ENCODE data around the gene KIAA1549. TPM values are rescaled to one million over a fixed set of nuclear protein-coding genes. Genes with fewer than 3 reads are reported as not detected.

The KIAA1549 gene
- total RNA-seq, 1 experiment from 2014 or later, result 14.1 TPM

DNA sequence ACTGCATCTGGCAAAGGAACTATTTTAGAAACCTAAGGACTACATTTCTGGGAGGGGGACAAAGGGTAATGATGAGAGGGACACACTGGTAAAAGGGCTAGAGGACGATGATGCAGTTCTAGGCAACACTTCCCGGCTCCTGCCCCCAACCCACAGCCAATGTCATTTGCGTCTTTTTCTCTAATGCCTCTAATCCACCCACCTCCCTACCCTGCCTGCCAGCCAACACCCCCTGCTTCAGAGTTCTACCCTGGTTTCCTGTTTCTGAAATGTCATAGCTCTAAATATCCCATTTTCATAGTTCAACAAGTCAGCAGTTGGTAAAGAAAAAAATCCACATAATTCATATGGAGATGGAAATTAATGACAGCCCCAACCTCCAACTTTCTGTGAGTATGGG lies 79.0 kb downstream of the KIAA1549 start:
- TF ChIP-seq, protein P1, sequence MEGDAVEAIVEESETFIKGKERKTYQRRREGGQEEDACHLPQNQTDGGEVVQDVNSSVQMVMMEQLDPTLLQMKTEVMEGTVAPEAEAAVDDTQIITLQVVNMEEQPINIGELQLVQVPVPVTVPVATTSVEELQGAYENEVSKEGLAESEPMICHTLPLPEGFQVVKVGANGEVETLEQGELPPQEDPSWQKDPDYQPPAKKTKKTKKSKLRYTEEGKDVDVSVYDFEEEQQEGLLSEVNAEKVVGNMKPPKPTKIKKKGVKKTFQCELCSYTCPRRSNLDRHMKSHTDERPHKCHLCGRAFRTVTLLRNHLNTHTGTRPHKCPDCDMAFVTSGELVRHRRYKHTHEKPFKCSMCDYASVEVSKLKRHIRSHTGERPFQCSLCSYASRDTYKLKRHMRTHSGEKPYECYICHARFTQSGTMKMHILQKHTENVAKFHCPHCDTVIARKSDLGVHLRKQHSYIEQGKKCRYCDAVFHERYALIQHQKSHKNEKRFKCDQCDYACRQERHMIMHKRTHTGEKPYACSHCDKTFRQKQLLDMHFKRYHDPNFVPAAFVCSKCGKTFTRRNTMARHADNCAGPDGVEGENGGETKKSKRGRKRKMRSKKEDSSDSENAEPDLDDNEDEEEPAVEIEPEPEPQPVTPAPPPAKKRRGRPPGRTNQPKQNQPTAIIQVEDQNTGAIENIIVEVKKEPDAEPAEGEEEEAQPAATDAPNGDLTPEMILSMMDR (IDR thresholded peaks at IDR 0.05), result no peak
- TF ChIP-seq POLR2AphosphoS5 (IDR thresholded peaks at IDR 0.05; ENCODE audit: low read depth, low read length) (no peak), SIN3A (IDR thresholded peaks at IDR 0.05; ENCODE audit: borderline replicate concordance, insufficient read depth, low read depth, low read length) (no peak)
- Histone ChIP-seq H3K9me3 (ENCODE audit: control insufficient read depth, insufficient read depth, low read depth, low read length) (no peaks in the 10 kb centered on the region), H3K27ac (ENCODE audit: low read length) (no peak overlapping the region), H3K4me1 (ENCODE audit: control insufficient read depth, insufficient read depth, low read length) (no peaks in the 10 kb centered on the region), H3K36me3 (ENCODE audit: control insufficient read depth, insufficient read depth, low read length) (no peaks in the 10 kb centered on the region), H3K27me3 (ENCODE audit: control insufficient read depth, insufficient read depth, low read length) (no peaks in the 10 kb centered on the region), H3K4me3 (ENCODE audit: low read depth in 2 of 2, low read length in 2 of 2) (no peak overlapping the region)
- ChIA-PET CTCF (no interaction called here), POLR2A (no interaction called here)
- DNase-seq (ENCODE audit: low read depth, low spot score), result no peak
- ATAC-seq, result no peak
- in situ Hi-C loops (cut with HindIII; ENCODE audit: low pct_unique_long_range_greater_than_20kb, low sequenced_read_pairs), result no loop called here
- intact Hi-C loops (cut with micrococcal nuclease; ENCODE audit: unreplicated experiment), result no loop called here
- BruUV-seq (replicated peaks), result no TSS peak

DNA sequence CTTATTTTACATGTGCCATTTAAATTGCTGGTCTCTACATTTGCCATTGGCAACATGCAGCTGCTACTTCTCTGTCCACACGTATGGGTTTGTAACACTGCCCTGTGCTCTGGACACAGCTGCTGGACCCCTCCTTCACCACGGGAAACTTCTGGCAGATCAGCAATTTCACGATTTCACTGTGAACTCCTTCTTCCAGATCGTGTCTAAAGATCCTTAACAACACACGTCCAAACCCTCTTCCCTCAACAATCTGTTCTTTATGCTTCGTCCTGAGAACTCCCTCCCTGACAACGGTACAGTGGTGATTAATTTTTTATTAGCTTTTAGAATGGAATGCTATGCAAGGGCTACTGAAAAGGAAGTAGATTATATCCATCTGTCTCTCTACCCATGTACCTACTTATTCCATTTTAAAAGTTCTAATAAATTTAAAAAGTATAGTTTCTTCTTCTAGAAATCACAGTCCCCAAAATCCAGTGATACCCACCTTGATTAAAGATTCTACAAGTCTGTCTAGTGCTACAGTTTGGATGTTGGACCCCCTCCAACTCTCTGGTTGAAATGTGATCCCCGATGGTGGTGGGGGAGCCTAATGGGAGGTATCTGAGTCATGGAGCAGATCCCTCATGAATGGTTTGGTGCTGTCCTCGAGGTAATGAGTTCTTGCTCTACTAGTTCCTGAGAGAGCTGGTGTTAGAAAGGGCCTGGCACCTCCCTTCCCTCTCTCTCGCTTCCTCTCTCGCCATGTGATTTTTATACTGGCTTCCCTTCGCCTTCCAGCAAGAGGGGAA lies 81.0 kb downstream of the KIAA1549 start:
- Histone ChIP-seq H3K4me1 (ENCODE audit: control insufficient read depth, insufficient read depth, low read length) (no peaks in the 10 kb centered on the region), H3K27ac (ENCODE audit: low read length) (no peak overlapping the region), H3K36me3 (ENCODE audit: control insufficient read depth, insufficient read depth, low read length) (no peaks in the 10 kb centered on the region), H3K27me3 (ENCODE audit: control insufficient read depth, insufficient read depth, low read length) (no peaks in the 10 kb centered on the region), H3K4me3 (ENCODE audit: low read depth in 2 of 2, low read length in 2 of 2) (no peak overlapping the region), H3K9me3 (ENCODE audit: control insufficient read depth, insufficient read depth, low read depth, low read length) (no peaks in the 10 kb centered on the region)
- CTCF ChIA-PET, result no interaction called here
- DNase-seq (ENCODE audit: low read depth, low spot score) (no peak), ATAC-seq (no peak)
- in situ Hi-C loops (cut with HindIII; ENCODE audit: low pct_unique_long_range_greater_than_20kb, low sequenced_read_pairs), result no loop called here
- no TSS peak for BruUV-seq (replicated peaks)
- POLR2A ChIA-PET, result no interaction called here
- intact Hi-C loops (cut with micrococcal nuclease; ENCODE audit: unreplicated experiment), result no loop called here
- no peak for TF ChIP-seq POLR2AphosphoS5 (IDR thresholded peaks at IDR 0.05; ENCODE audit: low read depth, low read length)
- TF ChIP-seq, protein P2, sequence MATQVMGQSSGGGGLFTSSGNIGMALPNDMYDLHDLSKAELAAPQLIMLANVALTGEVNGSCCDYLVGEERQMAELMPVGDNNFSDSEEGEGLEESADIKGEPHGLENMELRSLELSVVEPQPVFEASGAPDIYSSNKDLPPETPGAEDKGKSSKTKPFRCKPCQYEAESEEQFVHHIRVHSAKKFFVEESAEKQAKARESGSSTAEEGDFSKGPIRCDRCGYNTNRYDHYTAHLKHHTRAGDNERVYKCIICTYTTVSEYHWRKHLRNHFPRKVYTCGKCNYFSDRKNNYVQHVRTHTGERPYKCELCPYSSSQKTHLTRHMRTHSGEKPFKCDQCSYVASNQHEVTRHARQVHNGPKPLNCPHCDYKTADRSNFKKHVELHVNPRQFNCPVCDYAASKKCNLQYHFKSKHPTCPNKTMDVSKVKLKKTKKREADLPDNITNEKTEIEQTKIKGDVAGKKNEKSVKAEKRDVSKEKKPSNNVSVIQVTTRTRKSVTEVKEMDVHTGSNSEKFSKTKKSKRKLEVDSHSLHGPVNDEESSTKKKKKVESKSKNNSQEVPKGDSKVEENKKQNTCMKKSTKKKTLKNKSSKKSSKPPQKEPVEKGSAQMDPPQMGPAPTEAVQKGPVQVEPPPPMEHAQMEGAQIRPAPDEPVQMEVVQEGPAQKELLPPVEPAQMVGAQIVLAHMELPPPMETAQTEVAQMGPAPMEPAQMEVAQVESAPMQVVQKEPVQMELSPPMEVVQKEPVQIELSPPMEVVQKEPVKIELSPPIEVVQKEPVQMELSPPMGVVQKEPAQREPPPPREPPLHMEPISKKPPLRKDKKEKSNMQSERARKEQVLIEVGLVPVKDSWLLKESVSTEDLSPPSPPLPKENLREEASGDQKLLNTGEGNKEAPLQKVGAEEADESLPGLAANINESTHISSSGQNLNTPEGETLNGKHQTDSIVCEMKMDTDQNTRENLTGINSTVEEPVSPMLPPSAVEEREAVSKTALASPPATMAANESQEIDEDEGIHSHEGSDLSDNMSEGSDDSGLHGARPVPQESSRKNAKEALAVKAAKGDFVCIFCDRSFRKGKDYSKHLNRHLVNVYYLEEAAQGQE (IDR thresholded peaks at IDR 0.05; ENCODE audit: insufficient read depth in 1 of 2, low read depth in 2 of 2, low read length in 1 of 2), result no peak
- no peak for TF ChIP-seq SIN3A (IDR thresholded peaks at IDR 0.05; ENCODE audit: borderline replicate concordance, insufficient read depth, low read depth, low read length)
- TF ChIP-seq, protein P1 (IDR thresholded peaks at IDR 0.05), result no peak
- TF ChIP-seq TCF7L2 (IDR thresholded peaks at IDR 0.05; ENCODE audit: low read depth, low read length), result no peak
